GM19455 (cell line): ENCODE measurements around the gene CHST11.

ENCODE experiments used
- ATAC-seq: cut with Tn5 transposase; IDR thresholded peaks from one replicate; pipeline ENCODE4 v1.9.1; 2021; ENCODE audit not compliant: unreplicated experiment

The CHST11 gene

GRCh38 chr12:104501660-104502059 is 44.9 kb downstream of the CHST11 start:
- no peak for ATAC-seq

DNA sequence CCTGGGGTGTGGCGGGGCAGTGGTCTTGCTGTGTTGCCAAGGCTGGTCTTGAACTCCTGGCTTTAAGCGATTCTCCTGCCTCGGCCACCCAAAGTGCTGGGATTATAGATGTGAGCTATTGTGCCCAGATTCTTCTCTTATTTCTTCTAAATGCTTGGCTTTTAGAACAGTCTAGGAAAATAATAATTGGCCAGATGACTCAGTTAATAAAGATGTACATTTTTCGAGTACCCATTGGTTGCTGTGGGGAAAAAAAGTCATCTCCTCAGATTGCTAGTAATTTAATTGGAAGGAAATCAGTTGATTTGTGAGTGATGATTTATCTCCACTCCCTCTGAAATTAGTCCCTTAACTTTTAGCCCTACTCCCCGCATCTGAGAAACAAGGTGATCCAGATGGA is 45.5 kb downstream of the CHST11 start:
- no peak for ATAC-seq

- no peak for ATAC-seq
Measured at GRCh38 chr12:104502638-104503037, 45.9 kb downstream of the CHST11 start.

- ATAC-seq = no peak
Measured at GRCh38 chr12:104503191-104503590, 46.4 kb downstream of the CHST11 start.

GRCh38 chr12:104504146-104504545 is 47.4 kb downstream of the CHST11 start:
- ATAC-seq = no peak

DNA sequence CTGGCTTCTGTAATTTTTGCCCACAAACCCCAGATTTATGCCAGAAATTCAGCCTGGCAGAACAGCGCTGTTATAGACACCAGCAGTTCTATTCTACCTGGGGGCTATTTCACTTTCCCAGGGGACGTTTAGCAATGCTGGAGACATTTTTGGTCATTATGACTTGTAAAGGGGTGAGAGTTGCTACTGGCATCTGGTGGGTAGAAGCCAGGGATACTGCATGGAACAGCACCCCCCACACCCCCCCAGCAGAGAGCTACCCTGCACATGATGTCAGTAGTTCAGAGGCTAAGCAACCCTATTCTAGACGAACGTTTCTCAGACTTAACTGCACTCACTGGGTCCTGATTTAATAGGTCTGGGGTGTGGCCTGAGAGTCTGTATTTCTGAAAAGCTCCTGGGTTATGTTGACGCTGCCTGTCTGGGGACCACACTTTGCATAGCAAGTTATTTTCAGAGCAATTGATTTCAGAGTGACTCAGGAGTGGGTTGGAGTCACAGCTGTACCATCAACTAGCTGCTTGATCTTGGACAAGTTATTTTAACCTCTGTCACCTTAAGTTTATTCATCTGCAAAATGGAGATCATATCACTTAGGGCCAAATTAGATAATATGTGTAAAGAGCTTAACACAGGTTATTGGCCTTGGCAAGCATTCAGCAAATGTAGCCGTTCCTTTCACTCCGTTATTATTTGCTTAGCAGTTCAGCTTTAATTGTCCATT is 48.5 kb downstream of the CHST11 start:
- peak; percentile 96 for ATAC-seq

DNA sequence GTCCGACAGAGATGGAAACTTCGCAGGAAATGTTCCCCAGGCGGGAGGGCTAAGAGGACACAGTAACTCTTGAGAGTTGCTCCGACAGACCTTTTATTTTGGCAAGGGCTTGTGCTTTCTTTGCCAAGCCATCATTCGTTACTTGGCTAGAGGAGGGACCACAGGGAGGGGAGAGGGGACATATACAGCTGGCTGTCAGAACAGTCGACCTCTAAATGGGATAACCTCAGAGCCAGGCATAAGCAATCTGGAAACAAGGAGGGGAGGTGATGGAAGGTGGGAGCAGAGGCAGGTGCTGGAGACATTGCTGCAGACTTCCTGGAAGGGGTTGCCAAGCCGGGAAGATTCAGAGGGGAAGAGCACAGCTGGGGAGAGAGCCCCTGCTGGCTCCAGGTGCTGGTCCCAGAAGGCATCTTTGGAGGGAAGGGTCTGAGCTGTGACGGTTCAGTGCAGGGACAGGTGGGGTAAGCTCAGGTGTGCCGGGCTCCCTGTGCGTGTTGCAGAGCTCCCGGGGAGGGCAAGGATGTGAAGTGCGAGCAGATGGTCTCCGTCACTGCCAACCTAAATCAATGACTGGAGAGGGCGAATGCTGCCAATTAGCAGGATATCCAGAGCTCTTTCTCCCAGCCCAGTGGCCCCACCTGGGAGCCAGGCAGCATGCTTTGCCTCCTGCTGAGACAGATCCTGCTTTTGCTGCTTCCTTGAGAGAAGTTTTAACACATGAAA is 50.1 kb downstream of the CHST11 start:
- ATAC-seq = no peak

GRCh38 chr12:104507672-104508071 is 50.9 kb downstream of the CHST11 start:
- ATAC-seq = no peak

DNA sequence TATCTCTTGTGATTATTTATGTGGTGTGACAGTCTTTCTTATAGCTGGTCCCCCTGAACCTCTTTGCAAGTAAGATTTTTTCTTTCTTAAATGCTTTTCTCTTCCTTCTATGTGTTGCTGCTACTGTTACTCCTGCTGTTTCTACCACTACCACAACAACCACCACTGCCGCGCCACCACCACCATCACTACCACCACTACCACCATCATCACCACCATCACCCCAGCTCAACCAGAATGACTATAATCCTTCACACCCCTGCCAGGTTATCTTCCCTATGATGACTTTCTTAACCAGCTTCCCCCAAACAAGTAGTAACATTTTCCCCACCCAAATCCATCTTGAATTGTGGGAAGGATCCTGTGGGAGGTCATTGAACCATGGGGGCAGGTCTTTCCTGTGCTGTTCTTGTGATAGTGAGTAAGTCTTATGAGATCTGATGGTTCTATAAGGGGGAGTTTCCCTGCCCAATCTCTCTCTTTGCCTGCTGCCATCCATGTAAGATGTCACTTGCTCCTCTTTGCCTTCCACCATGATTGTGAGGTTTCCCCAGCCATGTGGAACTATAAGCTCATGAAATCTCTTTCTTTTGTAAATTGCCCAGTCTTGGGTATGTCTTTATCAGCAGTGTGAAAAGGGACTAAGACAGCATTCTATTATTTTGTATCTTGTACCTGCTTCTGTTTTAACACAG is 52.2 kb downstream of the CHST11 start:
- no peak for ATAC-seq

DNA sequence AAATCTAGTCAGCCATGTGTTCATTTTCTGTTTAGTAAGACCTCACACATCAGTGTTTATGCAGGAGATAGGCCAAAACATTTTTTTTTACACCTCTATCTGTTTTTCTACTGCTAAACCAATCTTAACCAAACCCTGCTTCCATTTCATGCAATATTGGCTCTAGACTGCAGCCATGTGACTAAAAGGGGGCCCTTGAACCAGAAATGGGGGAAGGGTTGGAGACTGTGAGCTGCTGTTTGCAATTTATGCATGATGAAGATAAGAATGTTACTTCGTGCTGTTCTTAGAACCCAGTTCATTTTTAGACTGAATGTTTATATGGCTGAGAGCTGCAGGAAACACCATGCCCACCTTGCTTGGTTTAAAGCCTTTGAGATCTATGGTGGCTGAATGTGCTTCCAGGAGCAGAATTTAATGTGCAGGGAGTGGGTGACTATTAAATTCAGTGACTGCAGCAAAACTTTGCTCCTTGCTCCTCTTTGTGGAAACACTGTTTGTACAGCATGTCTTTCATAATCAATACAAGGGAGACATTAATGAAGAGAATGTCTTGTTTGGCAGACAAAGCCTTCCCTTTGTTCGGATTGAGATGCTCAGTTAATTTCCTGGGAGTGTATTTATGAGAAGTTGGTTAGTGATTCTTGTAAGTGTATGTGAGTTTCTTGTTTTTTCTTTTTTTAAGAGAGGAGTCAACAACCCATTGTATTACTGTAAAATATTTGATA is 53.6 kb downstream of the CHST11 start:
- no peak for ATAC-seq

DNA sequence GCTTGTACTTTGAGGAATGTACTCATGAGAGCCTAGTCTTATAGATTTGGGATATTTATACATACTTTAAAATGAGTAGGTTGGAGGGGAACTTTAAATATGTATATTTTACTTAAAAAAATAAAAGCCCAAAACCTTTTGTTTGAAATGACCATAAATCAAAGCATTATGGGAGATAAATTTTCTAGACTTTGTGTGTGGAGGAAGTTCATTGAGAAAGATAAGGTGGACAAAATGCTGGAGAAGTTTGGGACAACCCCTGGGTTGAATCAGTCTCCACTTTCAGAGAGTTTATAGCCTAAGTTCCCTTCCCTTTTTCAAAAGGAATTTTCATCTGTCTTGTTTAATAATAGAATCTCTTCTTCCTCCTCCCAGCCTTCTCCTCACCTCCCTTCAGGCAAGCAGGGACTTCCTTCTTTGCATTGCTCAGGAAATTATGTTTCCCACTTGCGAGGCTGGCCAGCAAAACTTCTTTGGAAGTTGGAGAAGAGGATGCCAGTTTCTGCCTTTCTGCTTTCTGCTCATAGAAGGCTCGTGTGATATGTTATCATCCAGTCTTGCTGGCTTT is 54.2 kb downstream of the CHST11 start:
- ATAC-seq = no peak

- ATAC-seq = no peak
Measured at GRCh38 chr12:104513681-104514080, 56.9 kb downstream of the CHST11 start.

GRCh38 chr12:104514092-104514810 is 57.5 kb downstream of the CHST11 start:
- no peak for ATAC-seq

DNA sequence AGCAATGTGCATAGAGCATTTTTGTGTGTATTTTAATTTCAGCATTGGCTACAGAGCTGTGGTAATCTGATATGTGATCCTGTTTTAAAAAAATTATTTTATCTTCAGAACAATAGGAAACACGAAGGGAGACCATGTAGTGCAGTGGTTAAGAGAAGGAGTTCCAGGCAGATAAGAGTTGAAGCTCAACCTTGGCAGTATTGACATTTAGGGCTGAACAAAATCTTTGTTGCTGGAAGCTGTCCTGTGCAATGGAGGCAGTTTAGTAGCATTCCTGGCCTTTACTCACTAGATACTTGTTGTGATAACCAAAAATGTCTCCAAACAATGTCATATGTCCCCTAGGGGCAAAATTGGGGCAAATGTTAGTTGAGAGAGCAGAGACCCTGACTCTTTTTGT is 59.2 kb downstream of the CHST11 start:
- ATAC-seq = no peak

- no peak for ATAC-seq
Measured at GRCh38 chr12:104516821-104517220, 60.1 kb downstream of the CHST11 start.

GRCh38 chr12:104517880-104518279 is 61.1 kb downstream of the CHST11 start:
- ATAC-seq = no peak

- ATAC-seq = no peak
Measured at GRCh38 chr12:104519190-104520019, 62.7 kb downstream of the CHST11 start.

- ATAC-seq = no peak
Measured at GRCh38 chr12:104520242-104520900, 63.6 kb downstream of the CHST11 start.

DNA sequence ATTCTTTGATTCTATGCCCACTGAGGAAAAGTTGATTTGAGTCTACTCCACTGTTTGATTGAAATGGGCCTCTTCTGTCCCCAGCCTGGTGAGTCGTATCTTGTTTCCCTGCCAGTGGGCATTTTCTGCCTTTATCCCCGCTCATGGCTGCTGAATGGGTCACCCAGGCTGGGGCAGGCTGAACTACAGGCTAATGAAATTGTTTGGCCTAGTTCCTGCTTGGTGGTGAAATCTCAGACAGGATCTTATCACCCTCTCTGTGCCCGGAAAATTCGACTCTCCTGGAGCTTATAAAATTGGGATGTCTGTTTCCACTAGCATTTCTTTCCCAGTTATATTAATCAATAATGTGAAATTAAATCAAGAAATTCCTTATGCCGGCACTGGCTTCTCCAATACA is 65.0 kb downstream of the CHST11 start:
- no peak for ATAC-seq
